H1 (cell line): ENCODE measurements around the gene BIN1. TPM values are rescaled to one million over a fixed set of nuclear protein-coding genes. Genes with fewer than 3 reads are reported as not detected.

Source experiments
- CTCF ChIA-PET: fragments of 300-600 bp; sonication (Branson Sonifier 250); formaldehyde crosslinking; loops from one replicate; lab custom pipeline; 2021; ENCODE audit not compliant: partially characterized antibody; lab: Charles Lee
- POLR2A ChIA-PET: fragments of 300-600 bp; sonication (Branson Sonifier 250); formaldehyde crosslinking; loops from one replicate; lab custom pipeline; 2021; ENCODE audit warnings: inconsistent platforms; ENCODE audit not compliant: partially characterized antibody; lab: Charles Lee
- DNase-seq, 2 experiments: peaks; one replicate each; pipeline versions ENCODE4 v3.0.0 to v3.0.0-alpha.2; 2010 to 2022; ENCODE audit warnings: low spot score in 2 of 2, low read depth in 1 of 2, mixed read lengths in 1 of 2
- FAIRE-seq: peaks from 2 replicates; lab custom pipeline; 2011; peaks lifted over from hg19 to GRCh38; lab: Jason Lieb, UNC
- H2AFZ ChIP-seq: 2 replicates; pipeline ENCODE4 v1.8.1; 2012; ENCODE audit warnings: low read length, inconsistent platforms
- H2AK5ac ChIP-seq: 2 replicates; pipeline ENCODE4 v1.6.1; 2013; ENCODE audit warnings: low read depth, low read length
- H2BK120ac ChIP-seq: replicated peaks from 2 replicates; pipeline ENCODE3; 2013; ENCODE audit warnings: low read depth, low read length, inconsistent platforms
- H2BK12ac ChIP-seq: 2 replicates; pipeline ENCODE4 v1.6.1; 2013; ENCODE audit warnings: low read depth, low read length
- H2BK15ac ChIP-seq: 2 replicates; pipeline ENCODE4 v1.6.1; 2013; ENCODE audit warnings: low read length
- H2BK20ac ChIP-seq: 2 replicates; pipeline ENCODE4 v1.6.1; 2013; ENCODE audit warnings: low read length
- H2BK5ac ChIP-seq: 2 replicates; pipeline ENCODE4 v1.6.1; 2013; ENCODE audit warnings: low read depth, low read length
- H3K14ac ChIP-seq: 2 replicates; pipeline ENCODE4 v1.6.1; 2013; ENCODE audit warnings: inconsistent platforms; ENCODE audit not compliant: insufficient read length
- H3K18ac ChIP-seq: 2 replicates; pipeline ENCODE4 v1.6.1; 2013; ENCODE audit warnings: low read length; ENCODE audit errors: extremely low read depth
- H3K23ac ChIP-seq: 2 replicates; pipeline ENCODE4 v1.6.1; 2013; ENCODE audit warnings: inconsistent platforms; ENCODE audit not compliant: insufficient read length
- H3K23me2 ChIP-seq: 2 replicates; pipeline ENCODE4 v1.6.1; 2013; ENCODE audit warnings: low read depth, low read length
- H3K27ac ChIP-seq: 2 replicates; pipeline ENCODE4 v1.6.1; 2011; ENCODE audit warnings: low read depth, low read length, inconsistent platforms
- H3K27me3 ChIP-seq, 4 experiments: replicated peaks in 1 of 4; 1 replicate in 1 of 4; 2 replicates in 3 of 4; pipeline versions ENCODE4 v1.6.1 to v1.8.1; 2011 to 2013; ENCODE audit warnings: low read length in 3 of 4, mild to moderate bottlenecking in 3 of 4, inconsistent platforms in 2 of 4, mixed read lengths in 2 of 4, moderate library complexity in 1 of 4; ENCODE audit not compliant: control insufficient read depth in 3 of 4, insufficient read depth in 3 of 4; ENCODE audit errors: extremely low read depth in 1 of 4
- H3K36me3 ChIP-seq, 4 experiments: 2 replicates each; pipeline versions ENCODE4 v1.6.1 to v1.8.1; 2011 to 2013; ENCODE audit warnings: mild to moderate bottlenecking in 4 of 4, low read length in 3 of 4, moderate library complexity in 2 of 4, control low read depth in 1 of 4, inconsistent platforms in 1 of 4; ENCODE audit not compliant: insufficient read depth in 4 of 4, control insufficient read depth in 2 of 4
- H3K4ac ChIP-seq: replicated peaks from 2 replicates; pipeline ENCODE3; 2013; ENCODE audit warnings: low read length, low read depth, mixed read lengths, inconsistent platforms; ENCODE audit not compliant: insufficient read length
- H3K4me1 ChIP-seq, 4 experiments: replicated peaks in 1 of 4; 1 replicate in 1 of 4; 2 replicates in 3 of 4; pipeline versions ENCODE4 v1.6.1 to v1.8.1; 2011 to 2013; ENCODE audit warnings: low read length in 3 of 4, inconsistent platforms in 2 of 4, mixed read lengths in 1 of 4; ENCODE audit not compliant: insufficient read depth in 4 of 4, control insufficient read depth in 3 of 4
- H3K4me2 ChIP-seq, 2 experiments: 2 replicates each; pipeline versions ENCODE4 v1.6.1 to v1.8.1; 2011 to 2013; ENCODE audit warnings: low read depth in 2 of 2, low read length in 2 of 2, control low read depth in 1 of 2, inconsistent platforms in 1 of 2, mild to moderate bottlenecking in 1 of 2; ENCODE audit not compliant: insufficient read depth in 1 of 2
- H3K4me3 ChIP-seq, 4 experiments: fragments of 200-600, 300-600 bp in 1 of 4; sonication (generic), shearing (Covaris generic), sonication (Bioruptor Twin) in 1 of 4; 2 replicates each; pipeline versions ENCODE4 v1.5.1 to v1.8.1; 2011 to 2016; ENCODE audit warnings: low read length in 4 of 4, low read depth in 3 of 4, control low read depth in 2 of 4, inconsistent platforms in 2 of 4, mild to moderate bottlenecking in 2 of 4, mixed read lengths in 1 of 4, moderate library complexity in 1 of 4; ENCODE audit not compliant: insufficient read depth in 2 of 4; ENCODE audit errors: extremely low read depth in 1 of 4
- H3K56ac ChIP-seq: replicated peaks from 2 replicates; pipeline ENCODE3; 2013; ENCODE audit warnings: low read depth, mild to moderate bottlenecking, mixed read lengths, low read length, inconsistent platforms; ENCODE audit not compliant: insufficient read length
- H3K79me1 ChIP-seq: 2 replicates; pipeline ENCODE4 v1.6.1; 2013; ENCODE audit warnings: low read depth, low read length, control low read depth
- H3K79me2 ChIP-seq, 2 experiments: 2 replicates each; pipeline versions ENCODE4 v1.6.1 to v1.8.1; 2012 to 2013; ENCODE audit warnings: low read length in 2 of 2, mild to moderate bottlenecking in 2 of 2, inconsistent platforms in 1 of 2; ENCODE audit not compliant: insufficient read depth in 2 of 2, control insufficient read depth in 1 of 2
- H3K9ac ChIP-seq, 4 experiments: replicated peaks in 1 of 4; 1 replicate in 1 of 4; 2 replicates in 3 of 4; pipeline versions ENCODE4 v1.6.1 to v1.8.1; 2011 to 2013; ENCODE audit warnings: low read depth in 3 of 4, low read length in 3 of 4, control low read depth in 2 of 4, mild to moderate bottlenecking in 2 of 4, moderate library complexity in 2 of 4, inconsistent platforms in 1 of 4; ENCODE audit errors: extremely low read depth in 1 of 4
- H3K9me3 ChIP-seq, 2 experiments: 2 replicates each; pipeline versions ENCODE4 v1.6.1 to v1.8.1; 2012 to 2013; ENCODE audit warnings: mild to moderate bottlenecking in 2 of 2, moderate library complexity in 2 of 2, control low read depth in 1 of 2, inconsistent platforms in 1 of 2, low read depth in 1 of 2, low read length in 1 of 2, mixed read lengths in 1 of 2; ENCODE audit not compliant: insufficient read depth in 2 of 2
- H4K20me1 ChIP-seq, 2 experiments: replicated peaks in 1 of 2; 2 replicates each; pipeline versions ENCODE3 to v1.8.1; 2011 to 2013; ENCODE audit warnings: inconsistent platforms in 2 of 2, low read length in 2 of 2, mild to moderate bottlenecking in 1 of 2; ENCODE audit not compliant: insufficient read depth in 2 of 2, control insufficient read depth in 1 of 2
- H4K5ac ChIP-seq: 2 replicates; pipeline ENCODE4 v1.6.1; 2013; ENCODE audit warnings: low read length, low read depth, mixed read lengths, inconsistent platforms; ENCODE audit not compliant: insufficient read length
- H4K8ac ChIP-seq: 2 replicates; pipeline ENCODE4 v1.8.0; 2013; ENCODE audit warnings: mild to moderate bottlenecking, moderate library complexity, low read length, inconsistent platforms; ENCODE audit not compliant: insufficient read depth; ENCODE audit errors: extremely low read depth
- H4K91ac ChIP-seq: replicated peaks from 2 replicates; pipeline ENCODE3; 2013; ENCODE audit warnings: low read length, mixed read lengths, inconsistent platforms; ENCODE audit not compliant: insufficient read length
- BACH1 ChIP-seq: IDR thresholded peaks from 2 replicates; pipeline ENCODE4 v1.6.1; 2012; ENCODE audit warnings: low read length, improper control_type of control experiment
- BRCA1 ChIP-seq: IDR thresholded peaks from 2 replicates; pipeline ENCODE4 v1.6.1; 2012; ENCODE audit warnings: low read depth, low read length, improper control_type of control experiment
- CEBPB ChIP-seq: IDR thresholded peaks from 2 replicates; pipeline ENCODE4 v1.6.1; 2012; ENCODE audit warnings: low read depth, low read length
- JUN ChIP-seq: IDR thresholded peaks from 2 replicates; pipeline ENCODE4 v1.6.1; 2011; ENCODE audit warnings: low read depth, mild to moderate bottlenecking, improper control_type of control experiment, low read length
- RAD21 ChIP-seq, 2 experiments: IDR thresholded peaks in 1 of 2; conservative IDR thresholded peaks in 1 of 2; 2 replicates each; pipeline ENCODE4 v1.6.1; 2011; ENCODE audit warnings: low read depth in 2 of 2, low read length in 2 of 2, improper control_type of control experiment in 1 of 2, inconsistent platforms in 1 of 2, mild to moderate bottlenecking in 1 of 2, moderate library complexity in 1 of 2
- RFX5 ChIP-seq: IDR thresholded peaks from 2 replicates; pipeline ENCODE4 v1.6.1; 2011; ENCODE audit warnings: low read depth, low read length, improper control_type of control experiment, borderline replicate concordance
- RNF2 ChIP-seq: fragments of 200-900, 300-1000 bp; sonication (generic); IDR thresholded peaks from 2 replicates; pipeline ENCODE4 v1.7.1; 2016; ENCODE audit warnings: borderline replicate concordance, low read depth, mild to moderate bottlenecking, antibody characterized with exemption, low read length; ENCODE audit not compliant: poor library complexity, severe bottlenecking; ENCODE audit errors: missing control alignments
- SIN3A ChIP-seq, 2 experiments: IDR thresholded peaks in 1 of 2; conservative IDR thresholded peaks in 1 of 2; 2 replicates each; pipeline ENCODE4 v1.6.1; 2011 to 2012; ENCODE audit warnings: low read length in 2 of 2, improper control_type of control experiment in 1 of 2, low read depth in 1 of 2, mild to moderate bottlenecking in 1 of 2
- SP2 ChIP-seq: IDR thresholded peaks from 2 replicates; pipeline ENCODE4 v1.6.1; 2012; ENCODE audit warnings: mild to moderate bottlenecking, low read length, inconsistent platforms
- SP4 ChIP-seq: IDR thresholded peaks from 2 replicates; pipeline ENCODE4 v1.6.1; 2012; ENCODE audit warnings: low read length, inconsistent platforms
- WGBS, 2 experiments: shearing (Covaris generic) in 1 of 2; methylation state at CpG; one replicate each; pipeline versions ENCODE4 v1.1.6 to v1.1.7; 2013 to 2015; ENCODE audit warnings: low lambda C conversion rate in 2 of 2, mixed read lengths in 2 of 2, inconsistent platforms in 1 of 2, low coverage in 1 of 2, missing lambda C conversion rate in 1 of 2; ENCODE audit not compliant: insufficient replicate concordance in 2 of 2, insufficient coverage in 1 of 2, insufficient read length in 1 of 2; ENCODE audit errors: extremely low coverage in 1 of 2, missing lambda C conversion rate in 1 of 2; 5-methylcytosine and 5-hydroxymethylcytosine counted together
- polyA plus RNA-seq, 7 experiments: library from polyadenylated mRNA; depleted of rRNA in 3 of 7; stranded (reverse) in 5 of 7; unstranded in 2 of 7; fragments of >200 nt in 5 of 7; fragments of 200-250 nt in 2 of 7; gene quantifications; 1 replicate in 5 of 7; 2 replicates in 1 of 7; 4 replicates in 1 of 7; pipeline versions ENCODE4 v1.2.1 to v1.2.3, GENCODE V29; 2011 to 2013; ENCODE audit warnings: missing spikeins in 2 of 7, mixed read lengths in 2 of 7
- total RNA-seq: library from RNA; stranded (reverse); fragmentation: NEBNext Ultra II Directional; extraction: Animal tissue kit (Norgen Biotek cat#: 25700); gene quantifications from 2 replicates; pipeline ENCODE4 v1.2.1, GENCODE V29; 2021

BIN1 gene
- total and polyA plus RNA-seq, 2 of the 8 experiments (the other 6 are each of a cell fraction or from before 2014, with no cell fraction given) = 23.6 to 35.6 TPM

GRCh38 chr2:127074936-127075335 lies 32.0 kb downstream of the BIN1 start:
- no peak overlapping the region for H3K56ac ChIP-seq
- H2BK20ac ChIP-seq = no peak overlapping the region
- no peak overlapping the region for H3K4me3 ChIP-seq
- no peak overlapping the region for H2BK15ac ChIP-seq
- H3K9ac ChIP-seq = no peak overlapping the region
- POLR2A ChIA-PET = interaction anchor here (1.3 kb wide), 1 partner anchor 21 kb away, joined by 3 read pairs; no protein-coding TSS in a partner anchor
- H3K79me1 ChIP-seq = peaks cover 3% of the 10 kb centered on the region; the same call in 1 of the 2 replicates
- H3K23me2 ChIP-seq = 0 out of 2 replicates have a peak, but pooled peaks cover 2% of the 10 kb centered on the region
- no peak overlapping the region for H2AK5ac ChIP-seq
- no peak for DNase-seq
- no peak overlapping the region for H4K5ac ChIP-seq
- CTCF ChIA-PET = interaction anchor here (0.7 to 12.7 kb wide), 9 partner anchors 10 to 249 kb away, joined by 3 to 132 read pairs (median 6); partner anchors contain the start of gene BIN1
- H2BK5ac ChIP-seq = no peak overlapping the region
- WGBS, 2 experiments = 92% methylated on average over 3 of the region's 3 CpGs; no CpG with 5 or more reads in 1 of the 2 experiments
- H3K23ac ChIP-seq = no peak overlapping the region
- peaks cover 0 to 3% (median 0%) of the 10 kb centered on the region in 4 experiments; a peak in 2 of 8 replicates for H3K36me3 ChIP-seq
- H4K8ac ChIP-seq = no peak overlapping the region
- no peak overlapping the region for H2BK120ac ChIP-seq
- H3K79me2 ChIP-seq = peaks cover 0 to 9% of the 10 kb centered on the region in 2 experiments; a peak in 1 of 4 replicates
- no peak overlapping the region for H3K4ac ChIP-seq
- no peaks in the 10 kb centered on the region for H3K9me3 ChIP-seq
- H2BK12ac ChIP-seq = no peak overlapping the region
- H3K4me2 ChIP-seq = no peak overlapping the region
- H2AFZ ChIP-seq = no peak overlapping the region
- H3K27me3 ChIP-seq = no peaks in the 10 kb centered on the region
- peaks cover 0 to 3% (median 0%) of the 10 kb centered on the region in 4 experiments; a peak in 2 of 7 replicates for H3K4me1 ChIP-seq
- H4K91ac ChIP-seq = no peak overlapping the region
- H3K18ac ChIP-seq = no peak overlapping the region; the same call in 1 of the 2 replicates
- FAIRE-seq = no peak
- peaks cover 2 to 10% of the 10 kb centered on the region in 2 experiments for H4K20me1 ChIP-seq
- H3K14ac ChIP-seq = no peak overlapping the region
- TF ChIP-seq BACH1 (no peak), BRCA1 (no peak), RAD21 (IDR thresholded peaks at IDR 0.05 in 1 of 2, conservative IDR thresholded peaks at IDR 0.05 in 1 of 2; ENCODE audit: low read depth in 2 of 2, low read length in 2 of 2) (no peak), SP4 (no peak), JUN (no peak), SP2 (no peak), RFX5 (no peak), SIN3A (conservative IDR thresholded peaks at IDR 0.05 in 1 of 2, IDR thresholded peaks at IDR 0.05 in 1 of 2; ENCODE audit: low read depth in 1 of 2, low read length in 2 of 2) (no peak), RNF2 (no peak), CEBPB (no peak)
- H3K27ac ChIP-seq = no peak overlapping the region
